ENCODE results near the gene NOL12.
A peak's percentile ranks its signal among the peaks of the same experiment; 100 is the strongest.
"Not testable (repeated sequence)": the region's sequence is repeated elsewhere in the genome, so short reads cannot be mapped to it uniquely, and the experiment has no call there.

The NOL12 gene

DNA sequence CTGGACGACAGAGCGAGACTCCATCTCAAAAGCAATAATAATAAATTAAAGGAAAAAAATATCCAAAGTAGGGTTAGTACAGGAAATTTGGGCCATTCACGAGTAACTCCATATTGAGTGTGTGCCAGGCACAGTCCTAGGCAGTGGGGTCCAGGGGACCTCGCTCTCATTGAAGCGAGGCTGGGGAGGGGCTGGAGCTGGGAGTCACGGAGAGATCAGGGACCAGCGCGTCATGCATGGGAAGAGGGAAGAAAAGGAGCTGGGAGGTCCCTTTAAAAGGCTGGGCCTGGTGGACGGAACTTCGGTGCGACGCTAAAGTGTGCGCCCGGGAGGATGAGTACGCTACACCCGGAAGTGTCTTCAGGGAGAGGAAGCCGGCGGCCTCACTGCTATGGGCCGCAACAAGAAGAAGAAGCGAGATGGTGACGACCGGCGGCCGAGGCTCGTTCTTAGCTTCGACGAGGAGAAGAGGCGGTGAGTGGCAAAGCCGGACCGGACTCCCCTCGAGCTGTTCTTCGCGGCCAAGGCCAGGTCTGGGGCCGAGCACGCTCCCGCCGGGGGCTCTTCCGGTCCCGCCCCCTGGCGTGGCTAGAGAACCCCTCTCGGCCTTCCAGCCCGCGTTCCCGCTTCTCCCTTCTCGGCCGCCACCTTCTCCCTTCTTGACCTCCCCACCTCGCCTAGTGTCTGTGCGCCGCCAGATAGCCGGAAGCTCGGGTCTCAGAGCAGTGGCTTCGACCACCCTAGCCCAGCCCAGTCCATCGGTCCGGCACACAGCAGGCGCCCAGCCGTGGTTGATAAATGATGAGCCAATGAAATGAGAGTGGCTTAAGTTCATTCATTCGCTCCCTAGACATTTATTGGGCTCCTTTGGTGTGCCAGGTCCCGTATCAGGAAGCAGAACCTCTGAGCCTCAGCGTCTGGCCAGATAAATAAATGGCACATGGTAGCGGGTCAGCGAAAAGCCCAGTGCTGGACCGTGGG is at the start of gene NOL12:
Gene NOL12 (plus strand): TSS at position 342 of the 981 bp plus-strand sequence. CDS start 50 bp downstream, at position 392.
- peak; percentile 76 for DNase-seq (ENCODE audit: low read depth)

GRCh38 chr22:37636949-37637273 is 49.2 kb upstream of the NOL12 start:
- no peak for DNase-seq (ENCODE audit: low read depth)

DNA sequence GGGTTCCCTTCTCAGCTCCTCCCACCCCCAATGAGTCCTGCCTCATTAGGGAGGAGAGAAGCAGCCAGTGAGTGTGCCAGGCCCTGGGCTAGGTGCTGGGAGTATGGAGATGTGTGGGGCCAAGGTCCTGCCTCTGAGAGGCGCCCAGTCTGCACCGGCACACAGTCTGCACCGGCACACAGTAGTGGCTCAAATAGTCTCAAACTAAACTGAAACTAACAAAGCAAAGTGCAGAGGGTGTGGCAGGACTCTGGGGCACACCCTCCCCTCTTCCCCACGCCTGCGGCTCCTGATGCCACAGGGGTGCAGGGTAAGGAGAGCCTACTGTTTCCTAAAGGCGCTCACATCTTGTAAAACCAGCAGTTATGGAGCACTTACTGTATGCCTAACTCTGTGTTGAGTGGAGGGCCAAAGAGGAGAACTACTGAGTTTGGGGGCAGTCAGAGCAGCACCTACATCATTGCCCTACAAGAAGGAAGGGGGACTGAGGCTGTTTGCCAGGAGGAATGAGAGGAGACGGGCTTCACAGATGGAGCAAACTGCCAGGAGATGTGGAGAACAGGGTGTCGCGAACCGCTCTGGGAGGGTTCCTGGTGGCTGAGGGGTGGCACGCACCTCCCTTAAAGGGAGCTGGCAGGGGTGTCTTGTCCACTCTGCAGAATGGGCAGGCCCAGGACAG is 47.6 kb upstream of the NOL12 start:
- DNase-seq (ENCODE audit: low read depth) = no peak

DNA sequence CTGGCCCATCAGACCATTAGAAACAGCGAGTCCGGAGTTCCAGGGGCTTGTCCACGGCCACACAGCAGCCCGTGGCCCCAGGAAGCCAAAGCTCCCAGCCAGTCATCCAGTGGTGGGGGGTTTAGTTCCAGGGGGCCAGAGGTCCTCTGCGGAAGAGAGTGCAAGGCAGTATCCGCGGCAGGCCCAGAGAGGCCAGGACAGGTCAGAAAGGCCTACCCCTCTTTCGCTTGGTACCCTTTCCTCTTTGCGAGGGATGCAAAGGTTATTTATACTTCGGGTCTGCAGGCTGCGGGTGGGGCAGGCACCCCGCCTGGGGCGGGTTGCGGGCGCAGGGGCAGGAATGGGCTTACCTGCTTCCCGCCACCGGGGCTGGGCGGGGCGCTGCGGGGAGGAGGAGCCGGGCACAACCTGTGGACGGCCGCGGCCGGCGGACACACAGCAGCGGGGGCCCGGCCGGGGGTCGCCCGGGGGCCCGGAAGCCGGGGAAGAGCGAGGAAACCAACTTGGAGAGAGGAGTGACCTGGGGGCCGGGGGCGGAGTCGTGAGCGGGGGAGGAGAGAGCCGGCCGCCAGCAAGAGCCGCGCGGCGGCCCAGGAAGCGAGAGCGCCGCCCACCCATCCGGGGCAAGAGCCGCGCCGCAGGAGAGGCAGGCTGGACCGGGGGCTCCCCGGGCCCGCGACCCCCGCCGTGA is 46.9 kb upstream of the NOL12 start, which contains the start of gene SH3BP1:
Gene SH3BP1 (plus strand): TSS at position 600 of the 691 bp plus-strand sequence. CDS start 119 bp downstream, outside the sequence.
- DNase-seq (ENCODE audit: low read depth) = peak; percentile 60

- no peak for DNase-seq (ENCODE audit: low read depth)
Measured at GRCh38 chr22:37639771-37640590, 46.2 kb upstream of the NOL12 start.

DNA sequence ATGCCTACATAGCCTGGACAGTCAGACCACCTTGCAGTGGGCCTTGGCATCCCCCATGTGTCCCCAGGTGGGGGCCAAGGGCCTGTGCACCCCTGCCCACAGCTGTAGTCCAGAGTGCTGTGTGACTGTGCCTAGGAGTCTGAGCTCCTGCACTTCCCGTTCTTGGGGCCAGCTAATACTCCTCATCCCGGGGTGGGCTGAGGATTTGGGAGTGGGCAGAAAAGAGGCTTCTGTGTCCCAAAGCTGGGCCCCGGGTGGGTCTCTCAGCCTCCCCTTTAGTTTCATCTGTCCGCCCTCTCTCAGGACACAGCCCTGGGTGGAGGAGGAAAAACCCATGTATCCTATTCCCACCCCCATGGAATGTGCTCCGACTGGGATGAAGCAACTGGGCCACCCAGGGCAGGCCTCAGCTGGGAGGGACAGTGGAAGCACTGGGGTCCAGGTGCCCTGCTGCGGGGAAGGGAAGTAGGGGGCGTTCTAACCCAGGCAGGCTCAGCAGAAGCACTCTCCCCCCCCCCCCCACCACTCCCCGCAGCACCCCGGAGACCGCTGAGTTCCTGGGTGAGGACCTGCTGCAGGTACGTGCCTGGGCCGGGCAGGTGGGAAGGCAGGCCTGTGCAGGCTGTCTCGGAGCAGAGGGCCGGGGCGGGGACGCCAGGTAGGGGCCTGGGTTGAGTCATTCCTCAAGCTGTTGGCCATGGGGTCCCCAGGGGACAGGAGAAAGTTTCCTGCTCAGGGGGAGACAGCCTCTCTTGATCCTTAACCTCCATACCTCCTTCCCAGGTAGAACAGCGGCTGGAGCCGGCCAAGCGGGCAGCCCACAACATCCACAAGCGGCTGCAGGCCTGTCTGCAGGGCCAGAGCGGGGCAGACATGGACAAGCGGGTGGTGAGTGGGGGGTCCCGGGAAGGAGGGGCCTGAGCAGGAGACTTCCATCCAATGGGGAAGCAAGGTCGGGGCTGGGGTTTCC is 45.3 kb upstream of the NOL12 start:
- no peak for DNase-seq (ENCODE audit: low read depth)

DNA sequence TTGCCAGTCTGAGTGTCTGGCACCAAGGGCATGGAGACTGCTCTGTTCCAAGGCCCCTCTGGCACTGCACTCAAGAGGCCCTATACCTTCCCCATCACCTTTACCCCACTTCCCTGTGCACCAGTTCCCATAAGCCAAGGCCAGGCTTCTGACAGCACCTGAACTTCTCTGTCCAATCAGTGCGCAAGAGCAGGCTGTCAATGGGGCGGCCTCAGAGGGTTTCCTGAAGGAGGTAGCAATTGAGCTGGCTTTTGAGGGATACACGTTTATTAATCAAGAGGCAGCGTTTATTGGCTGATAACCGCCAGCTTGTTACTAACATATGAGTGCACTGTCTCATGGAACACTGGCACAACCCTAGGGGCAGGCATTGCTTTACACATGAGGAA is 44.6 kb upstream of the NOL12 start:
- no peak for DNase-seq (ENCODE audit: low read depth)

DNA sequence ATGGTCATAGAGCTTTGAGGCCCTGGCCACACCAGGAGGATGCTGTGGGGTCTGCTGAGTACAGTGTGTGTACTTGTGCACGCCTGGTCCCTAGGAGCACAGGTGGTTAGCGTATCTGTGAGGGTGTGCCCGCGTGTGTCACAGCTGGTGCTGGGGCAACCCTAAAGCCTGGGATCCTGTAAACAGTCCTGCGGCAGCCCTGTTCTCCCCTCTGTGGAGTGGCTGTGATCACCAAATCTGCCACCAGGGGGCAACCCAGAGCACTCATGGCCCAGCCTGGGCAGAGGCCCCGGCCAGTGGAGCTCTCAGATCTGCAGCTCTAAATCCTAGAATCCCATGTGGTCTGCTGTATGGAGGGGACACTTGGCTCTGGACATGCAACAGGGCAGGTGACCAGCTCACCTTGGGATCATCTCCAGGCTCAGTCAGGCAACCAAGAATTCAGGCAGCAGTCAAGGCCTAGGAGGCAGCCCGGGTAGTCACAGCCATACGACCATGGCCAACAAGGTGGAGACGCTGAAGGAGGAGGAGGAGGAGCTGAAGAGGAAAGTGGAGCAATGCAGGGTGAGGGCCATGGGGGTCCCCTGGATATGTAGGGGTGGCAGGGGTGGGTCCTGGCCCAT is 42.8 kb upstream of the NOL12 start:
- DNase-seq (ENCODE audit: low read depth) = peak; percentile 84

DNA sequence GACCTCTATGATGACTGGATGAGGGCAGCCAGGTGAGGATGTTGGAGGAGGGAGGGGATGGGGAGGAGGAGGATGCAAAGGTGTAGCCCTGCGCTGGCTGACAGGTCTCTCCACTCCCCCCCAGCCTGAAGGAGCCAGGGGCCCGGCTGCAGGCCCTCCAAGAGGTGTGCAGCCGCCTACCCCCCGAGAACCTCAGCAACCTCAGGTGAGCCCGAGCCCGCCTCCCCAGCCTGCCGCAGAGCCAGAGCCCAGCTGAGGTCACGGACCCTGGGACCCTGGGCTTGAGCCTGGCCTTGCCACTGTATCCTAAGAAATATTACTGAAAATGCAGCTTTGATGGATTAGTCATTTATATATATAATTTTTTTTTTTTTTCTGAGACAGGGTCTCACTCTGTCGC is 38.8 kb upstream of the NOL12 start:
- DNase-seq (ENCODE audit: low read depth) = no peak

DNA sequence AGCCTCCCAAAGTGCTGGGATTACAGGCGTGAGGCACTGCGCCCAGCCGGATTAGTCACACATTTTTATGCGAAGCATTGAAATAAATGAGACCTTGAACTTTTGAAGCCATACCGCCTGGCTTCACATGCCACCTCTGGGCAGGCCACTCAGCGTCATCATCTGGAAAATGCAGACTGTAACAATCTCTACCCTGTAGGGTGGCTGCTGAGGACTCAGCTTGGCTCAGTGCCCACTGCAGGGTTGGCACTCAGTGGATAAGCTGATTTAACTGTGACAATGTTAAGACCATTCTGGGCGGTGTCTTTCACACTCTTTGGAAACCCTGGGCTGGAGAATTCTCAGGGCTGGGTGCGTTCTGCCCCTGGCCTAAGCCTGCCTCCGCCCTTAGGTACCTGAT is 38.2 kb upstream of the NOL12 start:
- DNase-seq (ENCODE audit: low read depth) = no peak

DNA sequence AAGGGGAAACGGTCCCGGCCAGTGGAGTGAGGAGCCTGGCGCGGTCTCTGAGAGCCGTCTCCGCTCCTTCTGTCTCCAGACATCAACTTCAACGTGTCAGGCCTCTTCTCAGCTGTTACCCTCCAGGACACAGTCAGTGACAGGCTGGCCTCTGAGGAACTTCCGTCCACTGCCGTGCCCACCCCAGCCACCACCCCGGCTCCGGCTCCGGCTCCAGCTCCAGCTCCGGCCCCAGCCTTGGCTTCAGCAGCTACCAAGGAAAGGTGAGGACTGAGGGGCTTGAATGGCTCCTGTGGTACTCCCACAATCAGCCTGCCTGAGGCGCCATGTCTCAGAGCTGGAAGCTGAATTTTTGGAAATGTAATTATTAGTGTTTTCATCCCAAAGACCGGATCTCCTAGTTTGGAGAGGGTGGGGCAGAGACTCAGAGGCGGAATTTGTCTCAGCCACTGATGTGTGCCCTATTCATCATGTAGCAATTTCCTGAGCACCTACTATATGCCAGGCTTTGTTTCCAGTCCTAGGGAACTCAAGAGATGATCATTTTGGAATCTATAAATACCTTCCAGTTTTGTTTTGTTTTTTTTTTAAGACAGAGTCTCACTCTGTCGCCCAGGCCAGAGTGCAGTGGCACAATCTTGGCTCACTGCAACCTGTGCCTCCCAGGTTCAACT is 35.5 kb upstream of the NOL12 start:
- DNase-seq (ENCODE audit: low read depth) = no peak

DNA sequence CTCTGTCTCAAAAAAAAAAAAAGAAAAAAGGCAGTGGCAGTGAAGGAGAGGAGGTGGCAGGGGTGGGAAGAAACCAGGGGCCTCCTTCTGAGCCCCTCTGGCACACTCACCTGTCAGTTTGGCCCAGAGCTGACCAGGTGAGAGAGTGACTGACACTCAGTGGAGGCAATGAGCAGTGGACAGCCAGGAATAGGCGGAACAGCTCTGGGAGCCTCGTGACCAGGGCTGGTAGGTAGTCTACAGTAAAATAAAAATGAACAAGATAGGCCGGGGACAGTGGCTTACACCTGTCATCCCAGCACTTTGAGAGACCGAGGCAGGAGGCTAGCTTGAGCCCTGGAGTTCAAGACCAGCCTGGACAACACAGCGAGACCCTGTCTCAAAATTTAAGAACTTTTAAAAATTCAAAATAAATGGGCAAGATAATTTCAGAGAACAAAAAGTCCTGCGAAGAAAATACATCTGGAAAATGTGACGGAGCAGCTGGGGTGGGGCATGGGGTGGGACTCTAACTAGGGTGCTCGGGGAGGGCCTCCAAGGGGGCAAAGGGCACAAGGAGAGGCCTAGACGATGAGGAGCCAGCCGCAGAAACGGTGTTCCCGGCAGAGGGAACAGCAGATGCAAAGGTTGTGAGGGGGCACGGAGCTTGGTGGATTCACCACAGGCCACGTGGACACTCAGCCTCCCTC is 31.4 kb upstream of the NOL12 start:
- no peak for DNase-seq (ENCODE audit: low read depth)

DNA sequence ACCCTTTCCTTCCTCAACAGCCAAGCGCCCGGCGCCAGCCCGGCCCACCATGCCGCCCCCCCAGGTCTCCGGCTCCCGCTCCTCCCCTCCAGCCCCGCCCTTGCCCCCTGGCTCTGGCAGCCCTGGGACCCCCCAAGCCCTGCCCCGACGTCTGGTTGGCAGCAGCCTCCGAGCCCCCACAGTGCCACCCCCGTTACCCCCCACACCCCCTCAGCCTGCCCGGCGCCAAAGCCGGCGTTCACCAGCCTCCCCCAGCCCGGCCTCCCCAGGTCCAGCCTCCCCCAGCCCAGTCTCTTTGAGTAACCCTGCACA is 30.9 kb upstream of the NOL12 start:
- DNase-seq (ENCODE audit: low read depth) = no peak

GRCh38 chr22:37656583-37656982 is 29.6 kb upstream of the NOL12 start:
- not testable (repeated sequence) for DNase-seq (ENCODE audit: low read depth)

DNA sequence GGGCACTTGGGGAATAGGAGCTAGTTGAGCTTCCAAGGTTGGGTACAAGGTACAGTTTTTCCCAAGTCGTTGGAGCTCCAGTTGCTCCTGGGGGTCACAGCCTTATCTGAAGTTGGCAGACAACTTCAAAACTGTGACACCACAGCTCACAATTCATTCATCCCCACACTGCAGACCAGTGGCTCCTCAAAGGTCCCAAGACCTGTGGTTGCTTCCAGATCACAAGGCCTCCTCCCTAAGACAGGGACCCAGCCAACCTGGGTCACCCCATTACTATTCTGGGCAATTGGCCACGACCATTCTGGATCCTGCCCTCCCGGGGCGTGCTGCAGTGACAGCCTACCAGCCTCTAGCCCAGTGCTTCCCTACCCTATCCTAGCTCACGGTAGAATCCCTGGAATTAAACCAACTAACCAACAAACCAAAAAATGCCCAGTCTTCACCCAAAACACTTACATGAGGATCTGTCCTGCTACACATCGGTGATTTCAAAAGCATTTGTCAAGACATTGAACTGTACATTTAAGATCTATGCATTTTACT is 28.5 kb upstream of the NOL12 start:
- DNase-seq (ENCODE audit: low read depth) = no peak

- peak; percentile 99 for DNase-seq (ENCODE audit: low read depth)
Measured at GRCh38 chr22:37658133-37659065, 27.7 kb upstream of the NOL12 start, which contains the start of gene PDXP. Gene PDXP (plus strand): TSS chr22:37658723. CDS start chr22:37658783, 60 bp downstream.
